HG03103 (cell line): ENCODE data around the gene EYS.
A peak's percentile ranks its signal among the peaks of the same experiment; 100 is the strongest.
"Not testable (repeated sequence)": the region's sequence is repeated elsewhere in the genome, so short reads cannot be mapped to it uniquely, and the experiment has no call there.

Experiments
- ATAC-seq: cut with Tn5 transposase; IDR thresholded peaks from one replicate; pipeline ENCODE4 v1.9.1; 2021; ENCODE audit warnings: low read depth; ENCODE audit not compliant: unreplicated experiment

EYS gene

DNA sequence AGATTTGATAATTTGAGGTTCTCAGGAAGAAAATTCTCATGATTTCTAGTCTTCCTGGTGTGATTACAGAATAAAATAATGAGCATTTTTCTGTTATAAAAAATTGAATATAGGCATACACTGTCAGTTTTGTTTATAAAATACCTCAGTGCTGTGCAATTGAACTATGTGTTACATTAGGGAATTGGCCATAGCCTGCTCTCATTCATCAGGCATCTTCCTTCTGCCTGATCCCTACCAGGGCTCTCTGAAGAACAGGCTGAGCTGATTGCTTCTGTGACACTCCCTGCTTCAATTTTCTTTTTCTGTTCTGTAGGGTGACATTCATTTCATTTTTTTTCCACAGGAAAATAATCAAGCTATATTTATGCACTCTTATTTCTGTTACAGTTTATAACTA is 1908.6 kb downstream of the EYS start:
- ATAC-seq = no peak

DNA sequence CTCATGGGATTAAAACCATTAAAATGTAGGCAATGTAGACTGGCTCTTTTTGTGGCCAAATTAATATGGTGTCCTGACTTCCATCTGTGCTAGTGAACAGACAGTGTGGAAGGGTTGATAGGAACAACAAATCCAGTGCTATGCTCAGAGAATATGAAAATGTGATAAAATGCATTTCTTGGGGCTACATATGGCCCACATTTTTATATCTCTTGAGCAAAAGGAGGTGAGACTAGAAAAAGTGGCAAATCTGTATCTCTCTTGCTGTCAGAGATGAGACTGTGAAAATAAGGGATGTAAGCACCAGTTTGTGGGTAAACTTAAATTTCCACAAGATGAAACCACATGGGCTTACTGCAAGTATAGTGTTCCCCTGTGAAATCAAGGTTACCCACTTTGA is 1909.3 kb downstream of the EYS start:
- ATAC-seq = no peak

DNA sequence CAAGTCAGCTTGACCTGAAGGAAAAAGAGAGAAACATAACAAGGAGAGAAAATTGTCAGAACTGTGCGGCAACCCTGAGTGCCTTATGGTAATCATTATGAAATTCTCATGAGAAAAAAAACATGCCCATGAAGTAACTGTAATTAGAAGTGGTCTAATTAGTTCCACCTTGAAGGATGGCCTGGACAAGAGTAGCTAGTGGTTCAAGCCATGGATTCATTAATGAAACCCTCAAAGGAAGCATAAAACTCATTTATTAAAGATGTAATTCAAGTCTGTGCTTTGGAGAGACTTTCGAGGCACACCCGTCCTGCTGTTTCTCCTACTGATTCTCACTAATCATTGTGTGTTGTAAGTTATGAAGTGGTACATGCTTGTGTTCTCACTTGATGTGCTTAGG is 1911.2 kb downstream of the EYS start:
- ATAC-seq = no peak

DNA sequence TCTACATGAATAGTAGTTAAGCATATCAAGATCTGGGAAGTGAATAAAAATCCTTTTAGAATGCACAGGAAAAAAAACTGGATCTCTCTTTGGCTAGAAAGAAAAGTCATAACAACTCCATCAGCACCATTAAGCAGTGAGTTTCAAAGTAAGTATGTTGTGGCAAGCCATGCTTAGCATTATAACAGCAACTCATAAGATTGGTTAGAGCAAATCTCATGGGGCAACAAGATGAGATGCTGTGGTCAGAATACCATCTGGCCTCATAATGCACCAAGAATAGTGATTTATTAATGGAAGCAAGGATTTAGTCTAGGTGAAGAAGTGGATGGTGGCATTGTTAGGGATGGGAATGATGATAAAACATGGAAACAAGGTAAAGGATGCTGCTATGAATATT is 1912.0 kb downstream of the EYS start:
- ATAC-seq = no peak

DNA sequence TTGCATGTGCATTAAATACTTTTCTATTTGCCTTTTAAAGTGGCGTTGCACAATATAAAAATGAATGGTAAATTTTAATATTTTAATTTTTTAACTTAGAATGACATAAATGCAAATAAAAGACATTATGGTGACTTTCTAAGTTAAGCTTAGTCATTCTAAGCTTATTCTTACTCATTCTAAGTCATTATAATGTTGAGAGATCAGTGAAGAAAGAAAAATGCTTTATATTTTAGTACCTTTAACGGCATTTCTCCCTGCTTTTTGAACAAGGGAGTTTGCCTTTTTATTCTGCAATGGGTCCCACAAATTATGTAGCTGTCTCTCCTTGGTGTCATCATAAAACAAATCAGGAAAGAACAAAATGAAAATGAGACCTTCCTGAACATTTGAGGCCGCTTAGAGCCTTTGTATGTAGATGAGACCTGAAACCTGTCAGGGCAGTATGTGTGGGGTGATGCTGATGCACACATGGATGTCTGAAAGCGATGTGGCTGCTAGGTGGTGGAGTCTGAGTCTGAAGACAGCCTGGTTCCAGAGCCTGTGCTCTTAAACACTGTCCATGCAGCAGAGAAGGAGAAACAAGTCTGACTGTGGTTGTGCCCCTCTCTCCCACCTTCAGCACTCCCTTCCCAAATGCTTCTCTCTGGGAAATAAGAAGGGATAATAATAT is 1913.4 kb downstream of the EYS start:
- no peak for ATAC-seq

DNA sequence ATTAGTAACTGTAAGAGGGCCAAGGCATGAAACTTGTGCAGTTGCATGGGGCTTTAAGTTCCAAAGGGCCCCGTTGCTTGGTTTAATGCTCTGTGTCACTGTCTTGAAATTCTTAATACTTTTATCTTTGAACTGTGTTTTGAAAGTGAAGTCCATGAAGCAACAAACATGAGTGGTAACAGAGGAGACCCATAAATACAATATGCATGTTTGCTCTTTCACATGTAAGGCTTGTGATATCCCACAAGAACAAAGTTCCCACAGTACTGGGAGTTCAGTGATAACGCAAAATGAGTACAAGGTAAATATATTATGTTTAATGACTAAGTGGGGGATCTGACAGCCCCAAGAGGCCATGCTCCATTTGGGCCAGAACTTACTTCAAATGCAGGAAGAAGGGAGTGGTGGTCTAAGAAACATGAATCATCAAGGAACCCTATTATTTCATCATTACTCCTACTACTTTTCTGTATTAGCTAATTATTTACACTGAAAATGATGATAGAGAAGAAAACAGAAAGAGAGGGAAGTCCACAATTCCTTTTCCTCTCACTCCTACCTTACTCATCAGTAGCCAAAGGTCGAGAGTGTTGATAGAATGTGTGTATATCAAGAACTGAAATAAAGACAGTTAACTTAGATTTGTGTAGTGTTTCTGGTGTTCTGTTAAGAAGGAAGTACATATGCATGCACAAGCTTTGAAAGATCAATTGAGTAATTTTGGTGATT is 1914.1 kb downstream of the EYS start:
- no peak for ATAC-seq

DNA sequence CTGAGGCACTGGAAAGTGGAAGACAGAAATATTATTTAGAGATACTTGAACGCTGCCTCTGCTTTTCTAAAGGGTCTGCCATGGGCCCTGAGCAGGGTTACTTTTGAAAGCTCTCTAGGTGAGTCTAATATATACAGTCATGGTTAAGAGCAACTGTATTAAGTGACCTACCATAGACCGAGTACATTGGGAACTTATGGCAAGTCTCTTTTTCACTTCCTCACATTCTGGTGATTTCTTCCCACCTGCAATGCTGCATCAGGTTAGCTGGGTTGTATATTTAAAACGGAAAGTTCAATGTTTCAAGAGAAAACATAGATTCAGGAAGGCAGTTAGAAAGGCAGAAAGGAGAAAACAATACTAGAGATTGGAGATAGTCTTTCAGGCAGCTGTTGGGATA is 1916.7 kb downstream of the EYS start:
- peak; percentile 46 for ATAC-seq

DNA sequence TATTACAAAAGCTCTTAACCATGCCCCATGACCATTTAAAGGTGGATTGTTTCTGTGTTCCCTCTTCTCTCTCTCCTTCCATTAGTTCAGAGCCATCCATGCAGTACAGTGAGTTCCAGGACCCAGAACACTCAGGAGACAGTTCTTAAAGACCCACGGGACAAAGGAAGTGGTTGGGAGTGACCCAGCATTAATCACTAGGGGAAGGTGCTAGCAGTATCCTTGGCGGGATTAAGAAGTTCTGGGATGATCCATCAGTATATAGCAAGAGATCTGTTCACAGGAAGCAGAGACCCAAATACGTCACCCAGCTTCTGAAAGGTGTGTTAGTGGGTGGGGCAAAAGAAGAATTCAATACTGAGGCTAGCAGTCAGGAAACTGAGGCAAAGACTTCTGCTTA is 1917.3 kb downstream of the EYS start:
- no peak for ATAC-seq

DNA sequence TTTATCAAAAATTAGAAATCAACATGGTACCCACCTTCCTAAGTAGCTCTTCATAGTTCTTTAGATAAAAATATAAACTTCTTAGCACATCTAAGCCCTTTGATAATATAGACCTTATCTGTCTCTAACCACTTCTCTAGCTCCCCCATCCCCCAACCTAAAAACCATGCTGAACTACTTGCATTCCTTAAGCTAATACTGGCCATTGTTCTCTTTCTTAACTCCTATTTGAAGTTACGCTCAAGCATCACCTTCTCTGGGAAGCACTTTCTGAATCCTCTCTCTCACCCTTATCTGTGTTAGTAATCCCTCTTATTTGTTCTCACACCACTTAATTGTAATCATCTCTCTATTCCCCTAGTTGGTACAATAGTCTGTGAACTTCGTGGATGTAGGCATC is 1918.5 kb downstream of the EYS start:
- no peak for ATAC-seq

DNA sequence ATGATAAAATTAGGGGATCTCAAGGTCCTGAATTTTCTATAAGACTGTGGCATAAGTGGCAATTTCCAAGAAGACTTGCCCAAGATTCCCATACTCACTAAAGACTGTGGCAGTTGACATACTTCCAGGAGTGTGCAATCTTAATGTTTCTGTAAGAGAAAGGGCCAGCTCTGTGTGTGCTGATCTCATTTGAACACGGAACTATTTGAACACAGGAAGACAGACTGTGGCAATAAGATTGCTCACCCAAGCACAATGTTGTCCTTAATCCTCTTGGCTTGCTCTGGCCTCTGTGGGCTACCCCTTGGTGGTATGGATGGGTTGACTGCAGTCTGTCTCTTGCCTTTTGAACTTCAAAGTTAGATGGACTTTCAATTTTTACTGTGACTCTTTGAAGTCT is 1920.0 kb downstream of the EYS start:
- ATAC-seq = no peak

DNA sequence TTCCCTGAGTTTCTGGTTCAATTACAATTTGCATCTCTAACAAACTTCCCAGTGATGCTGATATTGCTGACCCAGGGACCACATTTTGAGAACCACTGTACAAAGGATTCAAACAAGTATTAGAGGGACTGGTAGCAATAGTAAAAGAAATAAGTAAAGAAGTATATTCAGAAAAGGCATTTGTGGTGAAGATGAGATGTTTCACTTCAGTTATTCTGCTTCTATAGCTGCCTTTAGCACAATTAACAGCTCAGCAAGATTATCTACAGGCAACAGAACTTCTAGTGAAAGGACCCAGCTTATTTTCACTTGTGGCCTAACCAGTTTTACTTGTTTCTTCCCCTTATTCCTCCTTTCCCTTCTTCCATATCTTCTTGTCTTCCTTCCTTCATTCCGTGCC is 1922.0 kb downstream of the EYS start:
- ATAC-seq = no peak

DNA sequence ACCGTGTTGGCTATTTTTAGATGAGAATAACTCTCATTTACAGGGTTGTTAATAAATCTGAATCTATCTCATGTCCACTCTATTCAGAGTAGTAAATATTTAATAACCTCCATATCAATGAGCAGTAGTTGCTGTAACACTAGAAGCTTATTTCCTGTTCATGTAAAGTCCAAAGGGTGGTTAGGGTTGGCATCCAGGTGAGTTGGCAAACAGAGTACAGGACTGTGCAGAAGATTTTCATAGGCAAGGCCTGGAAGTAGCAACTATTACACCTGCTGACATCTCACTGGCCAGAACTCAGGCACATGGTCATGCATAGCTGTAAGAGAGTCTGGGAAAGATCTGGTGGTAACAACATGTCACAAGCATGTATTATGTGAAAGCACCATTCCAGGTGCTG is 1923.9 kb downstream of the EYS start:
- ATAC-seq = no peak

DNA sequence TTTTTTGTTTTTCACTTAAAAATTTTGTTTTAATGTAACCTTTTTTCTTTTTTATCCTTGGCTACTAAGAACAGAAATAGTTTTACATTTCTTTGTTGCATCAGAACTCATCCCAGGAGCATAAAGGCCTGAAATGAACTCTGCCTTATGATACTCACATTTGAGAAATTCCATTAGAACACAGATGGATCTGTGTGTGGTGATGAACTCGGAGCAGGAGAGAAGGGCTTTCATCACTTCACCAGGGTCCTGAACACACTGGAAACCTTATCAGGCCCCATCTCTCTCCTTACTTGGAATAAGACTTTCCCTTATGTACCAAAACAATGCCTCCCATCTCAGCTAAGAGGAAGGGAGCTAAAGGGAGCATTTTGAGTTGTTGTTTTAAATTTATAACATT is 1932.1 kb downstream of the EYS start:
- ATAC-seq = no peak

DNA sequence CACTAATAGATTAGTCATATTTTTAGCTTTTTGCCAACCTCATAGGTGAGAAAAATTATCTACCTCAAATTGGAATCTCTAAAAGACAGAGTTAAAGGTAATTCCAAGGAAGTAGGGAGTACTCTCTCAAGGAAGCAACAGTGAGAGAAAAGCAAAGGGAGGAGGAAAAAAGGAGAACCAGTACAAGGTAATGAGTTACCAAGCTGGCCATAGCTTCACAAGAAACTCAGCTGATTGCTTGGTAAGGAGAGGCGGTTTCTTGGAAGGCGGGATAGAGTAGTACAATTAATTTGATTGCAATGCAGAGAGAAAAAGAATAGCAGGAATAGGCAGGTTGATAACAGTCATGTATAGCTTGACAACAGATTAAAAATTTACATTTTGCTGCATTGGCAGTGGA is 1933.8 kb downstream of the EYS start:
- no peak for ATAC-seq

DNA sequence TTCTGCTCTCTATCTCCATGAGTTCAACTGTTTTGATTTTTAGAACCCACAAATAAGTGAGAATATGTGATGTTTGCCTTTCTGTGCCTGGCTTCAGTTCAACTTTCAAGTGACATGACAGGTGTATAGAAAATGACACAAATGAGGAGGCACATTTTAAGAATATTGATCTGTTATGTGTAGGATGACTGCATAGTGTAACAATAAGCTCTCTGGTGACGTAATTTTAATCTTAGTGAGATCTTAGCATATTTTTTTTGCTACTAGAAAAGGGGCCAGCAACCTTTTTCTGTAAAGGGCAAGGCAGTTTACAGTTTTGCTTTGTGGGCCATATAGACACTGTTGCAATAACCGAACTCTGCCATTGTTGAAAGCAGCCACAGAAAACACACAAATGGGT is 1941.2 kb downstream of the EYS start:
- ATAC-seq = no peak

DNA sequence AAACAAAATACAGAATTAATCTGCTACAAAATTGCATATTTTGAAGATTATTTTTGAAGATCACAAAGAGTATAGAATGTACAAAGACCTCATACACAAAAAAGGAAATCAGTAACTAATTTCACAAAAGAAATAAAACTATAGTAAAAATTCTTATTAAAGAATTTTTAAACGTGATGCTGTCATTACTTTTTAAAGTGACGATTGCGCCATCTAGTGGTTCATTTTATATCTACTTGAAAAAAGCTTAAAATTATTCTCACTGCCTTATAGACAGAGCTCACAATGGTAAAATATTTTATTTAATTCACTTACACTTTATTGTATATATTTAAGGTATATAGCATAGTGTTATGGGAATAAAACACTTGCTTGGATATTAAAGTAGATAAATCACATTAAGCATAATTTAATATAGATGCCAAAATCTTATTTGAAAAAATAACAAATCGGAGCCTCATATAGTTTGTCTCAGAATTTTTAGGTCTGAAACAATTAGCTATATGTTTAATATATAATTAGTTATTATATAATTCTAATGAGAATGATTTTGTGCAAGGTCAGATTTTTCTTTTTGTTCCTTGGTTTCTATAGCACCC is 1942.6 kb downstream of the EYS start:
- ATAC-seq = no peak

DNA sequence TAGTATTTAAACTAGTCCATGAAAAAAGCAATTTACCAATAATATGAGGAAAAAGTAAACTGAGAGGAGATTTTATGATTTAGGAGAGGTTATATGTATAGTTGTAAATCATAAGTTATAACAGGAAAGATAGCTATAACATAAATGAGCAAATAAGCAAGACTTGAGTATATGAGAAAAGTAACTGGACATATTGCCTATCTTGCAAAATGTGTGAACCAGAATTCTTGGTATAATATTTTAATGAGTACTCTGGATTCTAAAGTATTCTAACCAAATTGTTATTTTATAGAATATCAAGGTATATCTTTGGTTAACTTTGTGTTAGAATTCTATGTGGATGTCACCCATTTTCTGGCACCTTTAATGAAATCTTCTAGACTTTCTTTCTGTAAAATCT is 1946.8 kb downstream of the EYS start:
- ATAC-seq = no peak

DNA sequence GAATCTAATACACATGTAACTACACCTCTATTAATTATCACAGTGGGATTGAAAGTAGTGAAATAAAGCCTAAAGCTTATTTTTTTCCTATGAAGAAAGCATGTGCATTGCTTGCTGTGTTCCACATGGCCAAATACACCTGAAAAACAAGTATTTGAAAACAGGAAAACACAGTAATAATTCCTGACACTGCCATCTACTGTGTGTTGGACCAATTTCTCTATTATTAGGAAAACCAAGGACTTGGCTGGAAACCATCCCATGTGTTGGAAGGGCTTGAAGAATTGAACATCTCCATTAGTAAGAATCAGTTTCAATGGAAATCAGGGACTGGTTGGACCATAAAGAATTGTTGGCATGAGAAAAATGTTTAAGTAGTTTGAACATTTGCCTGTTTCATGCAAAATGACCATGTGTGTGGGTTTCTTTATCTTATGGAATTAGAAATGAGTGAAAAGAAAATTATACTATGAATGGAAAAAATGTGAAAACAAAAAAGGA is 1947.4 kb downstream of the EYS start:
- no peak for ATAC-seq

DNA sequence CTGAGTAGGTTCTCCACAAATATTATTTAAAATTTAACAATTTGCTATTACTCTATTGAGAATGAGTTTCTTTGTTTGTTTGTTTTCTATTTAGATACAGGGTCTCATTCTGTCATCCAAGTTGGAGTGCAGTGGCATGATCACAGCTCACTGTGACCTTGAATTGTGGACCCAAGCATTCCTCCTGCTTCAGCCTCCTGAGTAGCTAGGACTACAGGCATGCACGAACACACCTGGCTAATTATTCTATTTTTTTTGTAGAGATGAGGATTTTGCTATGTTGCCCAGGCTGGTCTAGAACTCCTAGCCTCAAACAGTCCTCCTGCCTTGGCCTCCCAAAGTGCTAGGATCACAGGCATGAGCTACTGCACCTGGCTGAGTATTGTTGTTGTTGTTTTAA is 1949.2 kb downstream of the EYS start:
- ATAC-seq = no peak

DNA sequence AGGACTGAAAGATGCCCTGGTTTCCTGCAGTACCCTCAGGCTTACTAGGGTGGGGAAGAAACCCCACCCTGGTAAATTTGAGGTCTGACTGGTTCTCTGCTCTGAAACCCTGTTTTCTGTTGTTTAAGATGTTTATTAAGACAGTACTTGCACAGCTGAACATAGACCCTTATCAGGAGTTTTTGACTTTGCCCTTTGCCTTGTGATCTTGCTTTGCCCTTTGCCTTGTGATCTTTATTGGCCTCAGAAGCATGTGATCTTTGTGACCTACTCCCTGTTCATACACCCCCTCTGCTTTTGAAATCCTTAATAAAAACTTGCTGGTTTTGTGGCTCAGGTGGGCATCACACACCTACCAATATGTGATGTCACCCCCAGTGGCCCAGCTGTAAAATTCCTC is 1949.8 kb downstream of the EYS start:
- not testable (repeated sequence) for ATAC-seq

DNA sequence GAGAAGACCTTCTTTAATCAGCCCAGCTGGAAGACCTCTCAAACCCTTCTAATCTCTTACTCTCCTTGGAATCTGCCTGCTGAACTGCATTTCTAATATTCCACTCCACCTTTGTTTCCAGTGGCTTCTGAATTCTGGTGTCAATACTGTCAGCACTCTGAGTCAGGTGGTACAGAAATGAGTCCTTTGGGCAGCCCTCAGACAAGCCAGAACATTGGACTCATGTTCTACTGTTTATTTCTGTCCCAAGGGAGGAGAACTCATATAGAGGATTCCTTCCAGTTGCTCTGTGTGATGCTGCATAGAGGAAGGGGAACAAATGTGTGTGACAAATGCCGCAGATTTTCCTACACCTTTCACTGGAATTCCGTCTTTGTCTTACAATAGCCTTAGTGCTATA is 1956.6 kb downstream of the EYS start:
- ATAC-seq = no peak

DNA sequence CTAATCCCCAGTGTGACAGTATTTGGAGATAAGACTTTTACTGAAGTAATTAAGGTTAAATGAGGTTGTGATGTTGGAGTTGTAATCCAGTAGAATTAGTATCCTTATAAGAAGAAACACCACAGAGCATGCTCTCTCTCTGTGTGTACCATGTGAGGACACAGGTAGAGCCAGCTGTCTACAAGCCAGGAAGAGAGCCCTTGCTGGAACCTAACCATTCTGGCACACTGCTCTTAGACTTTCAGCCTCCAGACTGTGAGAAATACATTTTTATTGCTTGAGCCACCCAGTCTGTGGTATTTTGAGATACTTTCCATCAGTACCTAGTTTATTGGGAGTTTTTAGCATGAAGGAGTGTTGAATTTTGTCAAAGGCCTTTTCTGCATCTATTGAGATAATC is 1961.2 kb downstream of the EYS start:
- no peak for ATAC-seq
